GM12872 (cell line): ENCODE data around the gene PLEKHA7.

Experiments
- CTCF ChIP-seq: IDR thresholded peaks from 3 replicates; pipeline ENCODE4 v1.5.1; 2011; ENCODE audit warnings: low read depth, mild to moderate bottlenecking, low read length, moderate library complexity; ENCODE audit not compliant: insufficient read depth

The PLEKHA7 gene

GRCh38 chr11:16979703-16980622 is 34.3 kb downstream of the PLEKHA7 start:
- no peak for TF ChIP-seq CTCF

- no peak for TF ChIP-seq CTCF
Observed at GRCh38 chr11:16977994-16978315, 36.3 kb downstream of the PLEKHA7 start.

GRCh38 chr11:16977136-16977993 is 36.8 kb downstream of the PLEKHA7 start:
- TF ChIP-seq CTCF = no peak

GRCh38 chr11:16976379-16976778 is 37.8 kb downstream of the PLEKHA7 start:
- no peak for TF ChIP-seq CTCF

- no peak for TF ChIP-seq CTCF
Observed at GRCh38 chr11:16975906-16976305, 38.3 kb downstream of the PLEKHA7 start.

- no peak for TF ChIP-seq CTCF
Observed at GRCh38 chr11:16973338-16973964, 40.8 kb downstream of the PLEKHA7 start.
